ENCODE results near the gene SKP1.

DNA sequence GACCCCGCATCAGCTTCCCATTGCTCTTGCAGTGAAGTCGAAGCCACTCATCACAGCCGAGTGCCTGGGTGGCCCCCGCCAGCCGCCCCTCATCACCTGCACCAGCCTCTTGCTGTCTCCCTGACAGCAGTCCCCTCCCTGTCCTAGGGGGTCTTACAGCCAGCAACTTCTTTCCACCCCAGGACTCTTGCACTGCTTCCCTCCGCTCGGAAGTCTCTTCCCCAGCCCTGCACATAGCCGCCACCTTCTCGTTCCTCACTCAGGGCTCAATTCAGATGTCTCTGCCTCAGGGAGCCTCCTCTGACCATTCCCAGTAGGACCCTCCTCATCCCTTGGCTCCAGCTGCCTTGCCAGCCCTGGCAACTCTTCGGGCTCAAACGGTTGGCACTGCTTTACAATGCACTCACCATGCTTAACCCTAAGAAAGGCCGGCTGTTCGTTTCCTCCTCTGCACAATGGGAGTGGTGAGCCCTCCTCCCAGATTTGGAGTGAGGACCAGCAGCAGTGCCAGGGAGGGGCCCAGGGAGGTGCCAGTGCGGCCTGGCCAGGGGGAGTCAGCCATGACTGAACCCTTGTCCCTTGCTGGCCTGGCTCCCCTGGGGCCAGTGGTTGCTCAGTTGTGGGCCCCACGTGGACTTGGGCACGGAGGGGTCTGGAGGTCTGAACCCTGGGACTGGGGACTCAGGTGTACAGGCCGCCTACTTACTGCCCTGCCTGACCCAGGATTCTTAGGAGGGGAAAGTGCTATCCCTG, 56.2 kb downstream of the SKP1 start:
- TF ChIP-seq EZH2 (IDR thresholded peaks at IDR 0.05; ENCODE audit: insufficient read depth, low read length) = no peak
- TF ChIP-seq, protein P1, sequence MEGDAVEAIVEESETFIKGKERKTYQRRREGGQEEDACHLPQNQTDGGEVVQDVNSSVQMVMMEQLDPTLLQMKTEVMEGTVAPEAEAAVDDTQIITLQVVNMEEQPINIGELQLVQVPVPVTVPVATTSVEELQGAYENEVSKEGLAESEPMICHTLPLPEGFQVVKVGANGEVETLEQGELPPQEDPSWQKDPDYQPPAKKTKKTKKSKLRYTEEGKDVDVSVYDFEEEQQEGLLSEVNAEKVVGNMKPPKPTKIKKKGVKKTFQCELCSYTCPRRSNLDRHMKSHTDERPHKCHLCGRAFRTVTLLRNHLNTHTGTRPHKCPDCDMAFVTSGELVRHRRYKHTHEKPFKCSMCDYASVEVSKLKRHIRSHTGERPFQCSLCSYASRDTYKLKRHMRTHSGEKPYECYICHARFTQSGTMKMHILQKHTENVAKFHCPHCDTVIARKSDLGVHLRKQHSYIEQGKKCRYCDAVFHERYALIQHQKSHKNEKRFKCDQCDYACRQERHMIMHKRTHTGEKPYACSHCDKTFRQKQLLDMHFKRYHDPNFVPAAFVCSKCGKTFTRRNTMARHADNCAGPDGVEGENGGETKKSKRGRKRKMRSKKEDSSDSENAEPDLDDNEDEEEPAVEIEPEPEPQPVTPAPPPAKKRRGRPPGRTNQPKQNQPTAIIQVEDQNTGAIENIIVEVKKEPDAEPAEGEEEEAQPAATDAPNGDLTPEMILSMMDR (IDR thresholded peaks at IDR 0.05; ENCODE audit: insufficient read depth, low read depth, low read length) = no peak
